Measurements from ENCODE around the gene ABHD12B. TPM values are rescaled to one million over a fixed set of nuclear protein-coding genes. Genes with fewer than 3 reads are reported as not detected.
A peak's percentile ranks its signal among the peaks of the same experiment; 100 is the strongest.

ABHD12B gene
- total and polyA plus RNA-seq, 2 donors (not counting 1 experiment from before 2014, with no cell fraction given), result under 0.01 TPM; not detected in 1

DNA sequence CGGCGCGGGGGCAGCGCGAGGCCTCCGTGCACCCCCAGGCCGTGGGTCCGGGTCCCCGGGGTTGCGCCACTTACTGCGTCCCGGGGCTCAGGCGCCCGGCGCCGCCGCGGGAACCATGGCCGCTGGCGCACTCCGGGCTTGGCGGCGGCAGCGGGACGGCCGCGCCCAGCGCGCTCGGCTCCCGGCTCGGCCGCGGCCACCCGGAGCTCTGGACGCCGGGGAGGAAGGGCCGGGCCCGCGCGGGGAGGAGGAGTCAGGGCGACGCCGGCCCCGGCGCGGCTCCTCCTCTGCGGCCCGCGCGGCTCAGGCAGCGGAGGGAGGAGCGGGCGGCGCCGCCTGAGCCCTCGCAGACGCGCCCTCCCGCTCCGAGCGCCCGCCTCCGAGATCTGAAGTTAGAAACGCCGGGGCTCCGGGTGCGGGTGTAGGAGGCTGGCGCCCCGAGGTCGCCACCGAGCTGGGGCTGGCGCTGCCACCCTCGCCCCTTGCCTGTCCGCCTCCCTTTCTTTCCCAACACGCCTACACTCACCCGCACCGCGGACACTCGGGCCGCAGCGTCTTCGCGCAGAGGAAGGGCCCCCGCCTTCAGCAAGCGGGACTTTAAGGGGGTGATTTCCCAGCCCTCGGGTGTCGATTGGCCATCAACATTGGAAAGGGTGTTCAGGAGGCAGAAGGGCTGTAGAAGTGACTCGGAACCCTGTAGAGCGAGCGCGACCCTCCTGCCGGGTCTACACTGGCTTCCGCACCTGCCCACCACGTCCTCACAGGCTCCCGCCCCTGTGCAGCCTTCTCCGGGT is 40.7 kb upstream of the ABHD12B start, which contains the start of gene NIN:
NIN (minus strand) TSS at position 231 of the 794 bp plus-strand sequence. CDS start 9,106 bp downstream, outside the sequence.
- Histone ChIP-seq H3K4me2 (ENCODE audit: extremely low read depth, insufficient read depth, low read length) (peak within 1 kb of the TSS; percentile 100), H3K4me1 (ENCODE audit: control insufficient read depth, extremely low read depth, insufficient read depth, low read length) (peaks cover 6% of the 10 kb centered on the region), H3K79me2 (ENCODE audit: control insufficient read depth, insufficient read depth, low read length) (peaks cover 36% of the 10 kb centered on the region), H3K4me3 (replicated peaks in 1 of 4; ENCODE audit: control extremely low read depth in 1 of 4, insufficient read depth in 1 of 4, low read depth in 3 of 4, low read length in 4 of 4) (peak within 1 kb of the TSS; percentile 70 to 87 (median 78)), H3K36me3 (ENCODE audit: control insufficient read depth, insufficient read depth, low read length) (no peaks in the 10 kb centered on the region), H3K9me3 (ENCODE audit: control insufficient read depth, insufficient read depth, low read depth, low read length) (no peaks in the 10 kb centered on the region), H3K27me3 (ENCODE audit: control insufficient read depth, insufficient read depth, low read length) (no peaks in the 10 kb centered on the region), H4K20me1 (ENCODE audit: control insufficient read depth, extremely low read depth, insufficient read depth, low read length) (no peaks in the 10 kb centered on the region), H3K27ac (ENCODE audit: insufficient read depth, low read length) (peak within 1 kb of the TSS; percentile 59), H3K9ac (ENCODE audit: insufficient read depth, low read length) (peak within 1 kb of the TSS; percentile 71), H2AFZ (ENCODE audit: low read length) (peak within 1 kb of the TSS; percentile 88)
- peak; percentile 73 to 77 for DNase-seq (ENCODE audit: low read depth in 2 of 2)
- no peak for TF ChIP-seq EZH2 (IDR thresholded peaks at IDR 0.05; ENCODE audit: low read length, missing control alignments)
- TF ChIP-seq, protein P1, sequence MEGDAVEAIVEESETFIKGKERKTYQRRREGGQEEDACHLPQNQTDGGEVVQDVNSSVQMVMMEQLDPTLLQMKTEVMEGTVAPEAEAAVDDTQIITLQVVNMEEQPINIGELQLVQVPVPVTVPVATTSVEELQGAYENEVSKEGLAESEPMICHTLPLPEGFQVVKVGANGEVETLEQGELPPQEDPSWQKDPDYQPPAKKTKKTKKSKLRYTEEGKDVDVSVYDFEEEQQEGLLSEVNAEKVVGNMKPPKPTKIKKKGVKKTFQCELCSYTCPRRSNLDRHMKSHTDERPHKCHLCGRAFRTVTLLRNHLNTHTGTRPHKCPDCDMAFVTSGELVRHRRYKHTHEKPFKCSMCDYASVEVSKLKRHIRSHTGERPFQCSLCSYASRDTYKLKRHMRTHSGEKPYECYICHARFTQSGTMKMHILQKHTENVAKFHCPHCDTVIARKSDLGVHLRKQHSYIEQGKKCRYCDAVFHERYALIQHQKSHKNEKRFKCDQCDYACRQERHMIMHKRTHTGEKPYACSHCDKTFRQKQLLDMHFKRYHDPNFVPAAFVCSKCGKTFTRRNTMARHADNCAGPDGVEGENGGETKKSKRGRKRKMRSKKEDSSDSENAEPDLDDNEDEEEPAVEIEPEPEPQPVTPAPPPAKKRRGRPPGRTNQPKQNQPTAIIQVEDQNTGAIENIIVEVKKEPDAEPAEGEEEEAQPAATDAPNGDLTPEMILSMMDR (conservative IDR thresholded peaks at IDR 0.05 in 1 of 2, IDR thresholded peaks at IDR 0.05 in 1 of 2; ENCODE audit: low read depth in 1 of 2, low read length in 2 of 2), result no peak

DNA sequence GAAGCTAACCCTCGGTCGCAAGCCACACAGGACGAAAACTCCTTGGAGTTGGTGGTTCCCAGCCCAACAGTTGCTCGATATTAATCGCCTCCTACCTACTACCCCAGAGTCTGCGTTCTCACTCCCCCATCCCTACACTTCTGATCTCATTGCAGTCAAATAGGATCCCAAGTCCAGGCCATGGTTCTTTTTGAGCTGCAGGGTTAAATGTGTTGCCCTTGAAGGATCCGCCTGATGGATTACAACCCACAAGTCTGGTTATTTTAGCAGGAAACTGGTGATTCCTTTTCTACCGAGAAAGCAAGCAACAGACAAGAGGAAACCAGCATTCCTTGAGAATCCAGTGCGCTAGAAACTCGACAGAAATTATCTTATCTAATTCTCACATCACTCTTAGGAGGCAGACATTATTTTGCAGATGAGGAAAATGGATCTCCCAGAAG is 40.1 kb upstream of the ABHD12B start:
- TF ChIP-seq, protein P1 (conservative IDR thresholded peaks at IDR 0.05 in 1 of 2, IDR thresholded peaks at IDR 0.05 in 1 of 2; ENCODE audit: low read depth in 1 of 2, low read length in 2 of 2), result no peak
- TF ChIP-seq EZH2 (IDR thresholded peaks at IDR 0.05; ENCODE audit: low read length, missing control alignments), result no peak
- peak overlapping the region; percentile 100 for H3K4me2 ChIP-seq (ENCODE audit: extremely low read depth, insufficient read depth, low read length)
- peak in 1 of 2 donors; percentile 12 for DNase-seq (ENCODE audit: low read depth in 2 of 2)
- H3K27ac ChIP-seq (ENCODE audit: insufficient read depth, low read length), result peak overlapping the region; percentile 9
- peak overlapping the region; percentile 70 to 87 (median 76) for H3K4me3 ChIP-seq (replicated peaks in 1 of 4; ENCODE audit: control extremely low read depth in 1 of 4, insufficient read depth in 1 of 4, low read depth in 3 of 4, low read length in 4 of 4)
- no peaks in the 10 kb centered on the region for H4K20me1 ChIP-seq (ENCODE audit: control insufficient read depth, extremely low read depth, insufficient read depth, low read length)
- no peaks in the 10 kb centered on the region for H3K9me3 ChIP-seq (ENCODE audit: control insufficient read depth, insufficient read depth, low read depth, low read length)
- no peaks in the 10 kb centered on the region for H3K36me3 ChIP-seq (ENCODE audit: control insufficient read depth, insufficient read depth, low read length)
- peak overlapping the region; percentile 88 for H2AFZ ChIP-seq (ENCODE audit: low read length)
- peaks cover 30% of the 10 kb centered on the region for H3K79me2 ChIP-seq (ENCODE audit: control insufficient read depth, insufficient read depth, low read length)
- peak overlapping the region; percentile 71 for H3K9ac ChIP-seq (ENCODE audit: insufficient read depth, low read length)
- no peaks in the 10 kb centered on the region for H3K27me3 ChIP-seq (ENCODE audit: control insufficient read depth, insufficient read depth, low read length)
- H3K4me1 ChIP-seq (ENCODE audit: control insufficient read depth, extremely low read depth, insufficient read depth, low read length), result peaks cover 9% of the 10 kb centered on the region

DNA sequence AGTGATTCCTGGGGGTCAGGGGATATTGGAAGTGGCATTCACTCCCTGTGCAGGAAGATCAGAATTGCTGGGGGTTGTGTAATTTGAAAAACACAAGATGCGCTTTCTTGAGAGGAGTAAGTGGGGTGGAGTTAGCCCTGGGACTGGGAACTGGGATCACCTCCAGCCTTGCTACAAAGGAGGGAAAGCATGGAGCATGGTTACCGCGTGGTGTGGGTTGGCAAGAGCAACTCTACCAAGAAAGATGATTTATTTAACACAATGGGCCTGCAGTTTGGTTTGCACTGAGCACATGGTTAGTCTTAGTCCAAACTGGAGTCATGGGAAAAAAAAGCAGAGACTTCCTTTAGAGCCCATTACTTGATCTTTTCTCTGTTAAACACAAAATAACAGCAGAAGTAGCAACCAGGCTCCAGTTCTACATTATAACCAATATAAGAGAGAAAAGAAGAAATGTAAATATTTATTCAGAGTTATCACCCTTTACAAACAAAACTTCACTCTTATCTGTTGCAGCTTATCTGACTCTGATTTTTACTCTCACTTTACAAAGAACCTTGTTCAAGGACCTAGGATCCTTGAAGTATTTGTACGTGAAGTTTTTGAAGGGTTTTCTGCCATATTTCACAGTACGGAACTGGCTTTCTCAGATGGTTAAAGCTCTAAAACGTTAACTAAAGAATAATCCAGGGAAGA is 38.8 kb upstream of the ABHD12B start:
- no peaks in the 10 kb centered on the region for H4K20me1 ChIP-seq (ENCODE audit: control insufficient read depth, extremely low read depth, insufficient read depth, low read length)
- DNase-seq (ENCODE audit: low read depth in 2 of 2), result no peak
- peaks cover 19% of the 10 kb centered on the region for H3K79me2 ChIP-seq (ENCODE audit: control insufficient read depth, insufficient read depth, low read length)
- no peaks in the 10 kb centered on the region for H3K9me3 ChIP-seq (ENCODE audit: control insufficient read depth, insufficient read depth, low read depth, low read length)
- H2AFZ ChIP-seq (ENCODE audit: low read length), result no peak overlapping the region
- TF ChIP-seq, protein P1 (conservative IDR thresholded peaks at IDR 0.05 in 1 of 2, IDR thresholded peaks at IDR 0.05 in 1 of 2; ENCODE audit: low read depth in 1 of 2, low read length in 2 of 2), result no peak
- TF ChIP-seq EZH2 (IDR thresholded peaks at IDR 0.05; ENCODE audit: low read length, missing control alignments), result no peak
- H3K9ac ChIP-seq (ENCODE audit: insufficient read depth, low read length), result no peak overlapping the region
- H3K4me2 ChIP-seq (ENCODE audit: extremely low read depth, insufficient read depth, low read length), result no peak overlapping the region
- H3K4me3 ChIP-seq (replicated peaks in 1 of 4; ENCODE audit: control extremely low read depth in 1 of 4, insufficient read depth in 1 of 4, low read depth in 3 of 4, low read length in 4 of 4), result no peak overlapping the region
- H3K27me3 ChIP-seq (ENCODE audit: control insufficient read depth, insufficient read depth, low read length), result no peaks in the 10 kb centered on the region
- no peaks in the 10 kb centered on the region for H3K36me3 ChIP-seq (ENCODE audit: control insufficient read depth, insufficient read depth, low read length)
- peaks cover 9% of the 10 kb centered on the region for H3K4me1 ChIP-seq (ENCODE audit: control insufficient read depth, extremely low read depth, insufficient read depth, low read length)
- no peak overlapping the region for H3K27ac ChIP-seq (ENCODE audit: insufficient read depth, low read length)

Measured in fibroblast of lung (primary cell).